ENCODE data around the gene CHAMP1.

CHAMP1 gene, protein sequence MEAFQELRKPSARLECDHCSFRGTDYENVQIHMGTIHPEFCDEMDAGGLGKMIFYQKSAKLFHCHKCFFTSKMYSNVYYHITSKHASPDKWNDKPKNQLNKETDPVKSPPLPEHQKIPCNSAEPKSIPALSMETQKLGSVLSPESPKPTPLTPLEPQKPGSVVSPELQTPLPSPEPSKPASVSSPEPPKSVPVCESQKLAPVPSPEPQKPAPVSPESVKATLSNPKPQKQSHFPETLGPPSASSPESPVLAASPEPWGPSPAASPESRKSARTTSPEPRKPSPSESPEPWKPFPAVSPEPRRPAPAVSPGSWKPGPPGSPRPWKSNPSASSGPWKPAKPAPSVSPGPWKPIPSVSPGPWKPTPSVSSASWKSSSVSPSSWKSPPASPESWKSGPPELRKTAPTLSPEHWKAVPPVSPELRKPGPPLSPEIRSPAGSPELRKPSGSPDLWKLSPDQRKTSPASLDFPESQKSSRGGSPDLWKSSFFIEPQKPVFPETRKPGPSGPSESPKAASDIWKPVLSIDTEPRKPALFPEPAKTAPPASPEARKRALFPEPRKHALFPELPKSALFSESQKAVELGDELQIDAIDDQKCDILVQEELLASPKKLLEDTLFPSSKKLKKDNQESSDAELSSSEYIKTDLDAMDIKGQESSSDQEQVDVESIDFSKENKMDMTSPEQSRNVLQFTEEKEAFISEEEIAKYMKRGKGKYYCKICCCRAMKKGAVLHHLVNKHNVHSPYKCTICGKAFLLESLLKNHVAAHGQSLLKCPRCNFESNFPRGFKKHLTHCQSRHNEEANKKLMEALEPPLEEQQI

DNA sequence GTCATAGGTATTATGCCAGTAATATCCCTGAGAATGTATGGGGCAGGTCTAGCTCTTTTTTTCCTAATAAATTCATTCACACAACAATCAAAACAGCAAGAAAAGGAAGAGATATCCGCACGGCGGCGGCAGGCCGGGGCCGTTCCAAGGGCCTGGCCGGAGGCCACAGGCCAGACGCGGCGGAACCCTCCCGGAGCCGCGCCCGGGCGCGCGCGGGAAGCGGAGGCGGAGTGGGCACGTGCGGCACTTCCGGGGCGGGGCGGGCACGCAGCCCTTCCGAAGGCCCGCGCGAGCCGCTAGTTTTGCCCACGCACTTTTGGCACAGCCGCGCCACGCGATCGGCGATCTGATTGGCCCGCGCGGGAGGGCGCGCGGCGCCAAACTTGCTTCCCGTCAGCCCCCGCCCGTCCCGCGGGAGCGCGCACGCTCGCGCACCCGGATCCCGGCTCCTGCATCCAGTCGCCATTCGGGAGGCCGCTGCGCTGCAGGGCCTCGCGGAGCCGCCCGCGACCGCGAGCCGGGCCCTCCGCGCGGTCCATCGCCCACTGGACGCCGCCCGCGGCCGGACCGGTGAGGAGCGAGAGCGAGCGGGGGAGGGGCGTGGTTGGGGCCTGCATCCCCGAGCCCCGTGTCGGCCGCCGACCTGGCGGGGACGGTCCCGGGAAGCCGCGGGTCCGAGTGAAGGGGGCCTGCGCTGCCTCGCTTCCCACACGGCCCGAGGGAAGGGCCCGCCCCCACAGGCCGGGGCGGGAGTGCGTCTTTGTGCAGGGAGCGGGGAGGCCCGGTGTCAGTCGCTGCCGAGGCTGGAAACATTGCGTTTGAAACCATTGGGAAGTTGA, at the start of gene CHAMP1:
CHAMP1 (plus strand) TSS at position 430 of the 839 bp plus-strand sequence. CDS start 9,340 bp downstream, outside the sequence.
- DNase-seq (ENCODE audit: low spot score), result peak; percentile 97

DNA sequence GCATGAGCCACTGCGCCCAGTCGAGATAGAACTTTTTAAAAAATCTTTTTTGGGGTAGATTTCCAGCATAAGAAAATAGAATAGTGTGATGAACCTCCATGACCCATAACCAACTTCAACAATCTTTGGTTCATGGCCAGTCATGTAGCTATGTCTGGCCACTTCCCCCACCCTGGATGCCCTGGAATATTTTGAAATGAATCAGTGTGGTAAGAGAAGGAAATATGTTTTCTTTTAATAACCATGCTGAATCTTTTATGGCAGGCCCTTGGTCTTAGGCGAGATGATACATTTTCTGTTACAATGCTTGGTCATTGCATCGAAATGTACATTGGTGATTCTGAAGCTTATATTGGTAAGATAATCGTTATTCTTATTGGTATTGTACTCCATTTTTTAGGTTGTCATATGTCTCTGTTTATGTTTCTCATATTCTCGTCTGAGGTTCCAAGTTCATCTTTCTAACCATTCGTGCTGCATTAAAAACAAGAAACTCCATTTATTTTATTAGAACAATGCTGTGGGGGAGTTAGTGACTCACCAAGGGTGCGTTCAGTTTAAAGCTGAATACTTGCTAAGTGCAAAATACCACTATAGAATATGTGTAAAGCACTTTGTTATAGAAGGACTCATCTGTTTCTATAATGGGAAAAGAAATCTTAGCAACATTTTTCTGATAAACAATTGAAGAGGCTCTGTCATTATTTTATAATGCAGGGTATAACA, 49.3 kb upstream of the CHAMP1 start:
- peak; percentile 67 for DNase-seq (ENCODE audit: low spot score)

DNA sequence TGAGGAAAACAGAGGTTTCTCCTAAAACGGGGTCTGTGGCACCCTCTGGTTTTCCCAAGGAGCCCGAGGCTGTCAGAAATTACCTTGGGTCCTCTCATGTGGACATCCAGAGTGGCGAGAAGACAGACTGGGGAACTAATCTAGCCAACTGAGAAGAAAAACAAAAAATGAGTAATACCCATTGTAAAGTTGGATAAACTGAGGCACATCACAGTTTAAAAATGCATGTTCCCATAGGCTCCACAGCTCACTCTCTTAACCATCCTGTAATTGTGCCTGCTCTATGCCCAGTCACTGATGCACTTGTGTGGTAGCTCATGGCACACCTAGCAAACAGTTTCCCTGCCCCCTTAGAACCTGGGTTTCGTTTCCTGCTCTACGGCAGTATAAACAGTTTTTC, 48.1 kb upstream of the CHAMP1 start:
- no peak for DNase-seq (ENCODE audit: low spot score)

DNA sequence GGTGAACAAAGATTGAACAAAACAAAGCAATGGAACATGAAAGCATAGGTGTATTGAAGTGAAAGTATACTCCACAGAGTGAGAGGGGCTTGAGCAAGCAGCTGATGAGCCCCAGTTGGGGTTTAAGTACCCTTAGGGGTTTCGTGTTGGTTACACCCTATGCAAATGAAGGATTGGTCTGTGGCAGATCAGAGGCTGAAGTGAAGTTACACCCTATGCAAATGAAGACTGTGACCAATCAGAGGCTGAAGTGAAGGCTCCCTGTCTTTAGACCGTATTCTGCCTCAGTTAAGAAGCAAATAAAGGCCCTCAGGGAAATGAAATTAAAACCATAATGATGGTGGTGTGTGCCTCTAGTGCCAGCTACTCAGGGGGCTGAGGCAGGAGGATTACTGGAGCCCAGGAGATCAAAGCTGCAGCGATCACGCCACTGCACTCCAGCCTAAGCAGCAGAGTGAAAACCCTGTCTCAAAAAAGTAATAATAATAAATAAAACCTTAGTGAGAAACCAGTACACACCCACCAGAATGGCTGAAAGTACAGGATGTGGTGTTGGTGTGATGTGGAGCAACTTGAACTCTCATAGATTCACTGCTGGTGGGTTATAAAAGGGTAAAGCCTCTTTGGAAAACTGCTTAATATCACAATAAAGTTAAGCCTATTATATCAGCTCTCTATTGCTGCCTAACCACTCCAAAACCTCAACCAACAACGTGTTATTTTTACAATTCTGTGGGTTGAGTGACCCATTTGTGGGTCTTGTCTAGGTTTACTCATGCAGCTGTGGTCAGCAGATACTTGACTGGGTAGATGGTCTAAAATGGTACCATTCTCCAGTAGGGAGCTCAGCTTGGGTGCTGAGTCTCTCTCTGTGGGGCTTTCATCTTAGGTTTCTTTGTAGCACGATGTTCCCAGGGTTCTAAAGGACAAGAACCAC, 45.7 kb upstream of the CHAMP1 start:
- DNase-seq (ENCODE audit: low spot score), result no peak

DNA sequence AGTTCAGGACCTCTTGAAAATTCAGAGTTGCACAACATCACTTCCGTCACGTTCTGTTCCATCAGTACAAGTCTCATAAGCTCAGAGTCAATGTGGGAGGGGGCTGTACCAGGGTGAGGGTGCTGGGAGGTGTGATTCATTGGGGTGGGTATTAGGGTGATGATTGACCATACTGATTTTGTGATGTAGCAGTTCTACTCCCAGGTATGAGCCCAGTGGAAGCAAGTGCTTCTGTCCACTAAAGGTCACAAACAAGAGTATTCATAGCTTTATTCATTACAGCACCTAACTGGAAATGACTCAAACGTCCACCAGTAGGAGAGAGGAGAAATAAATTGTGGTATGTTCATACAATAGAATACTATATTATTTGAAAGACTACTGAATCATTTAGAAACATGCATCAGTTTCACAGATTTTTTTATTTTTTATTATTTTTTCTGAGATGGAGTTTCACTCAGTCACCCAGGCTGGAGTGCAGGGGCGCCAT, 45.0 kb upstream of the CHAMP1 start:
- DNase-seq (ENCODE audit: low spot score), result no peak

DNA sequence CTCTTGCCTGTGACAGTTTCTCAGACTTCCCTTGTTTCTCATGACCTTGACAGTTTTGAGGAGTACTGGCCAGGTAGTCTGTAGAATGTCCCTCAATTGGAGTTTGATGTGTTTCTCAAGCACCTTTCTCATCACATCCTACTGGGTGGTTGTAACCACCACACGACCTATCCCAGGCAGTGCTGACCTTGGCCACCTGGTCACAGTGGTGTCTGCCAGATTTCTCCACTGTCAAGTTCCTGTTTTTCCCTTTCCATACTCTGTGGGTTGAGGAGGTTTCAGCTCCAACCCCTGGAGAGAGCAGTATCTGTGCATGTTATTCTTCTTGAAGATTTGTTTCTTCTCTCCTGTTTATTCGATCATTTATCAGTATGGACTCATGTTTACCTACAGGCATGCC, 41.3 kb upstream of the CHAMP1 start:
- DNase-seq (ENCODE audit: low spot score), result no peak

DNA sequence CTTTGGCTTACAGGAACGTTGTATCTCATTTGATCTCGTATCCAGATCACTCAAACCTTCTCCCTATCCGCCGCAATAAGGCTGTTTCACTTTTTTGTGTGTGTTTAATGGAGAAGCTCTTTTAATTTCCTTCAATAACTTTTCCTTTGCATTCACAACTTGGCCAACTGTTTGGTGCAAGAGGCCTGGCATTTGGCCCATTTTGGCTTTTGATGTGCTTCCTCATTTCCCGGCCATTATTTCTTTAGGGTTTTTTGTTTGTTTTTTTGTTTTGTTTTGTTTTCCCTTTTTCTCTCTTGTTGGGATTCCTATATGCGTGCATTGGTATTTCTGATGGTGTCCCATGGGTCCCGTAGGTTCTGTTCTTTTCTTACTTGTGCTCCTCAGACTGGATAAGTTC, 39.0 kb upstream of the CHAMP1 start:
- no peak for DNase-seq (ENCODE audit: low spot score)

DNA sequence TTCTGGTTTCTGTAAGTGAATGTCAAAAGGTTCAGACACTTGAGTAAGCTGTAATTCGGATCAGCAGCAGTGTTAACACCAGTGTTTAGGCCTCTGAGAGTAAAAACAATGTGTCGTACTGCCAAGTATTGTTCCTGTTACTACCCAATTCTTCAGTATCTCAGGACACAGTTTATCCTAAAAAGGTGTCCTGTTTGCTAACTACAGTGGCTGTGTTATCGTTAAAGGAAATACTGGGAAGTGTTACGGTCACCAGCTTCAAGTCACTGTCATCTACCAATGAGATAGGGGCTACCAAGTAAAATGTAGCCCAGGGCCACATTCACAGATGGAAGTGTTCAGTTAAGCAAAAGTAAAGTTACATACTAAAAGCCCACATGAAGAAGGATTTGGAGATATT, 35.2 kb upstream of the CHAMP1 start:
- no peak for DNase-seq (ENCODE audit: low spot score)

DNA sequence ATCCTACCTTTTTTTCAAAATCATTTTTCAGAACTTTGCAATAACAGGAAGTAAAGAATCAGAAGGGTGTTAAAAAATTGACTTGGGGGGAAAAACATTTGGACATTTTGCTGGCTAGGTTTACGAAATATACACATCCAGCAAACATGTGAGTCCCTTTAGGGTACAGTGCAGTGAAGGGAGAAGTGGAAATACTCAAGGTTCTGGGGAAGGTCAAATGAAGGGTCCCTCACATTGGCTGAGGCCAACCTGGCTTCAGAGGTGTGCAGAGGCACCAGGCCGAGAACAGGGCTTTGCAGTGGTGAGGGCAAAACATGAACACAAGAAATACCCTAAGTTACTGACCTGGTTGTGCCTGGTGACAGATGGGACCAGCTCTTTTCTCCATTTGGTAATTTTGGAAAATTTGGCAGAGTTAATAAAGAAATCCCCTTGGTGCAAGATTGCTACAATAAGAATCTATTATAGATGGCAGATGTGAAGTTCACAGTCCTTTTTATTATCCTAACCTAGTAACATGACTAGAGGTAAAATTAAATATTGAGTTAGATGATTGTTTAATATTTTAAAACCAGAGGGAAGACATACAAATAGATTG, 34.4 kb upstream of the CHAMP1 start:
- DNase-seq (ENCODE audit: low spot score), result no peak

DNA sequence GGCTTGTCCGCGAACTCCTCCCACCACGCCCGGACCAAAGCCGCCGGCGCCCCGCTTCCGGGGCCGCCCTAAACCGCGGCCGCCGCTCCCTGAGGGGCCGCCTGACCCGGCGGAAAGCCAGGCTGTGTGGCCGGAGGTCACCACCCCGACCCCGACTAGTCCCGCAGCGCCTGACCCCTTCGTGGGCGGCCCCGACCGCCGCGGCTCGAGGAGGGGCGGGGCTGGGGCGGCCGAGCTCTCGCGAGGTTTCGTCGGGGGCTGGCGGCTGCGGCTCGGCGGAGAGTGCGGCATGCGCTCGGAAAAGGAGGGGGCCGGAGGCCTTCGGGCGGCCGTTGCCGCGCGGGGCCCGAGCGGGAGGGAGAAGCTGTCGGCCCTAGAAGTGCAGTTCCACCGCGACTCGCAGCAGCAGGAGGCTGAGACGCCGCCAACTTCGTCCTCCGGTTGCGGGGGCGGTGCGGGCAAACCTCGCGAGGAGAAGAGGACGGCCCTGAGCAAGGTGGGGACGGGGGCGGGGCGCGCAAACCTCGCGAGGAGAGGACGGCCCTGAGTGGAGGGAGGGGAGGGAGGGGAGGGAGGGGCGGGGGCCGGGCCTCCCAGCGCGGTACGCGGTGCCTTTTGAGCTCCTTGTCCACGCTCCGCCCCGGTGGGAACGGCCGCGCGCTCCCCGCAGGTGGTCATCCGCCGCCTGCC, 32.8 kb upstream of the CHAMP1 start, which contains the start of gene UPF3A:
UPF3A (plus strand) TSS at position 251 of the 690 bp plus-strand sequence; CDS start at position 290, 39 bp downstream.
- peak; percentile 87 for DNase-seq (ENCODE audit: low spot score)

DNA sequence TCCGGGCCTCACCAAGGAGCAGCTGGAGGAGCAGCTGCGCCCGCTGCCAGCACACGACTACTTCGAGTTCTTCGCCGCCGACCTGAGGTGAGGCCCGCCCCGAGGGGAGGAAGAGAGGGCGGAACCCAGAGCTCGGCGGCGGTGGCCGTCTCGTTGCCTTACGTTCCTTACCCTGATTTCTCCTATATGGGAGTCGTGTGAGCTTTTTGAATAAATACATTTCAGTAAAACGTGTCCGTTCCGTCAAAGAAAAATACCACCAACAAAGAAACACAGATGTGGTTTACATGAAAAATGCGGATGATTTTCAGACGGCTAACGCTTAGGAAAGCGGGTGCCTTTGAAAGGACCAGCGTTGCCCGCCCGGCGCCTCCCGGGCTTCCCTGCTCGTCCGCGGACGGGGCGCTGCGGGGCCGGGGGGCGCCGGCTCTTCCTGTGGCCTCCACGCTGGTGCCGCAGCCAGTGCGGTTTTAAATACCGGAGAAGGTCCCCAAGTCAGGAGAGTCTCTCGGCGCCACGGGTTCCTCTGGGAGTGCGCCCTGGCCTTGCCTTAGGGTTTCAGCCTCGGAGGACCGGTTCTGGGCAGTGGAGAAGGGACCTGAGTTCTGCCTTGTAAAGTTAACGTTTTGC, 32.1 kb upstream of the CHAMP1 start:
- DNase-seq (ENCODE audit: low spot score), result peak; percentile 72

DNA sequence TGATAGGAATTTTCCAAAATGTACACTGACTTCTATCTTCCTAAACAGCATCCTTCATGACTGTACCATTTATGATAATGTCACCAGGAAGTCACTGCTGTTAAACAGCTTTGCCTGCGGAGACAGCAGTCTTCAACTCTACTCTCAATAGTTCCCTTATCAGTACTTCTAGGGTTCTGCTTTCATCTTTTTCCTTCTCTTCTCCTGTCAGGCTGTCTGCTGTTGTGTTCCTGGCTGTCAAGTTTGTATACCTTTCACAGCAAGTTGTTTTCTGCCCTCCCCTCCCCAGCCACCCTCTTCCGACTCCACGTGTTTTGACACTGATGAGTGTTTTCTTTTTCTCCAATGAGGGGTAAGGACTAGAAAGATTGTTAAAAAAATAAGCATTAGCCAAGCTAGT, 30.7 kb upstream of the CHAMP1 start:
- no peak for DNase-seq (ENCODE audit: low spot score)

DNA sequence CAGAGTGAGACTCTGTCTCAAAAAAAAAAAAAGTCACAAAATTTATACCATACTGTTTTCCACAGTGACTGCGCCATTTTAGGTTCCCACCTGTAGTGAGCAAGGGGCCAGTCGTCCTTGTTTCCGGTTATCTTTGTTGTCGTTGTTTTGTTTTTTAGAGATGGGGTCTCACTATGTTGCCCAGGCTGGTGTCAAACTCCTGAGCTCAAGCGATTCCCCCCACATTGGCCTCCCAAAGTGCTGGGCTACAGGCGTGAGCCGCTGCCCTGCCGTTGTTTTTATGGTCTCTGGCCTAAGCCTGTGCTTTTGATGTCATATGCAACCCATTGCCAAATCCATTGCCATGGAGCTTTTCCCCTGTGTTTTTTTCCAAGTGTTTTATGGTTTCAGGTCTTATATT, 29.6 kb upstream of the CHAMP1 start:
- no peak for DNase-seq (ENCODE audit: low spot score)

DNA sequence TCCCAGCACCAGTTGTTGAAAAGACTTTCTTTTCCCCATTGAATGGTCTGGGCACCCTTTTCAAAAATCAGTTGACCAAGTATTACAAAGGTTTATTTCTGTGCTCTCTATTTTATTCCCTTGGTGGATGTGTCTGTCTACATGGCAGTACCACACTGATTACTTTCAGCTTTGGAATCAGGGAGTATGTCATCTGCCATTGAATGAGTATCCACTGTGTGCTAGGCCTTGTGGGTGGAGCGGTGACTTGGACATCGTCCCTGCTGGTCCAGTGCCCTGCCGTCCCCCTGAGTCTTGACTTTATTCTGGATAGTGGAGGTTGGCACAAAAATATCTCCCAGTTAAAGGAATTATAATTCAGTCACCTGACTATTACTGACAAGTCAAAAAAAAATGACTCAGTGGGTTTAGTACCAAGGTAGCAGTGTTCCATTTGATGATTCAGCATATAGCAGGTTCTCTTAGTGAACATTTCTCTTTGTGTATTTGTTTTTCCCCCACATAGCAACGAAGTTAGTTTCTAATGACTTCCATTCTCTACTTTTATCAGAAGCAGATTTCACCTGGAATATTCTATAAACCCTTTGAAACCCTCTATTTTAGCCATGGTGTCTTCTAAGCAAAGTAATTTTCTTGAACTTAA, 29.0 kb upstream of the CHAMP1 start:
- DNase-seq (ENCODE audit: low spot score), result no peak

DNA sequence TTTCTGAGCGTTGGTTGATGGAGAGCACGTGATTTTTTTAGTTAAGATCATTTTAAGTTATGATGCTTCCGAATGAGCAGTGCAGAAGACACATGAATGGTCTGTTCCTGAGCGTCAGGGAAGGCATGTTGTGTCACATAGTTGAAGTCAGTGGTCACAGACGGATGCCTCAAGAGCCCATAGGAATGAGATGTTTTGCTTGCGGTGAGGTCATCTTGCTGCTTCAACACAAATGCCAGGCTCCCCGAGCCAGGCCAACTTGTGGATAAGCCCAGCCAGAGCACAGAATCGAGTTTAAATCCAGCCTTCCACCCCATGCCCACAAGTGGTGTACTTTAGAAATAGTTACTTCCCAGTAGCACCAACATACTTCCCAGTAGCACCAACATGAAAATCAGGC, 27.5 kb upstream of the CHAMP1 start:
- DNase-seq (ENCODE audit: low spot score), result peak; percentile 64

DNA sequence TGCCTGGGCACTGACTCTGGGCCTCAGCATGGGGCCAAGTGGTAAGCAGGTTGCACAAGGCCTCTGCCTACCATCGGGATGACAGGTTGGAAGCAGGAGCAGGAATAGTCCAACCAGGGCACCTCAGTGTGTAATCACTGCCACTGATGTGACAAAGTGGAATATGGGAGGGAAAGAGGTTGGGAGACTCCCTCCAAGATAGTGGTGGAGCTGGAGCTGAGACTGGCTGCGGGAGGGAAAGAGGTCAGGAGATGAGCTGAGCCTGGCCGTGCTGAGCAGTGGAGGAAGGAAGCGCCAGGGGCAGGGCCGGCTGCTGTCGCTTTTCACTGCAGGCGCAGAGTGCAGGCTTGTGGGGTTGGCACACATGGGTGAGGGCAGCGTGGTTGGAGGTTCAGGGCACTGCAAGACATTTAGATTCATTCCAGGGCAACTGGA, 26.1 kb upstream of the CHAMP1 start:
- DNase-seq (ENCODE audit: low spot score), result no peak

DNA sequence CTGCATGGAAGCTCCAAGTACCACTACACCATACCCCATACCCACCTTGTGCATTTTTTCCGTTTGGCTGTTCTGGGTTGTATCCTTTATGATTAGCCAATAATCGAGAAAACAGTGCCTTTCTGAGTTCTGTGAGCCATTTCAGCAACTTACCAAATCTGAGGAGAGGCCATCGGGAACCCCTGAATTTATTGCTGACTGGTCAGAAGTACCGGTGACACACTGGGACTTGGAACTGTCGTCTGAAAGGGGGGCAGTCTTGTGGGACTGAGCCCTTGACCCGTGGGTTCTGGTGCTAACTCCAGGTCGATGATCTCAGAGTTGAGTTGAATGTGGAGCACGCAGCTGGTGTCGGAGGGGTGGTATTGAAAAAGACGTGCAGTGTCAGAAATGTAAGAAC, 17.9 kb upstream of the CHAMP1 start:
- no peak for DNase-seq (ENCODE audit: low spot score)

DNA sequence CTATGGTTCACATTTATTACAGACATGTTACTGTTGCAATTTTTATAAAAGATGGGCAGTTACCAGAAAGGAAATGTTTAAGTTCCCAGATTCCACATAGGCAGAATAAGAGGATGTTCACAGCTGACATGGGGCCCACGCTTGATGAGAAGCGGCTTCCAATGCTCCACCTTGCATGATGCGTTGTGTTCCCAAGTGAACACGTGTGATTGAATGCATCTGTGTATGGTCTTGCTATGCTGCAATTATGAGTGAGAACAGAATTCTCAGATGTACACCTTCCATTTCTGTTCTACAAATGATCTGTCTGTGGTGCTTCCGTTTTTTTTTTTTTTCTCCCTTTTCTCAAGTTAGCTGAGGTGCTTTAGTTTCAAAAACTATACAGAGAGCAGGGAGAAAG, 17.4 kb upstream of the CHAMP1 start:
- no peak for DNase-seq (ENCODE audit: low spot score)
